ENCODE data around the gene PLSCR1.

Gene PLSCR1

GRCh38 chr3:146513386-146514051, 30.9 kb downstream of the PLSCR1 start:
- Histone ChIP-seq H3K27ac (ENCODE audit: low read depth, low read length, poor library complexity, severe bottlenecking) (no peak overlapping the region), H3K27me3 (ENCODE audit: insufficient read depth, low read length) (no peaks in the 10 kb centered on the region), H3K4me1 (ENCODE audit: insufficient read depth, low read length, severe bottlenecking) (no peaks in the 10 kb centered on the region), H3K4me2 (ENCODE audit: low read length) (no peak overlapping the region), H3K9me2 (ENCODE audit: low read depth, low read length) (no peaks in the 10 kb centered on the region), H3K9me3 (ENCODE audit: low read length) (no peaks in the 10 kb centered on the region), H3K4me3 (ENCODE audit: low read depth, low read length, poor library complexity, severe bottlenecking) (no peak overlapping the region), H2AFZ (ENCODE audit: low read length) (no peak overlapping the region), H3K36me3 (ENCODE audit: insufficient read depth, low read length) (no peaks in the 10 kb centered on the region), H4K20me1 (ENCODE audit: insufficient read depth, low read length) (no peaks in the 10 kb centered on the region), H3F3A (ENCODE audit: insufficient read depth, low read length) (no peaks in the 10 kb centered on the region), H3K9ac (ENCODE audit: low read length) (no peak overlapping the region), H3K79me2 (ENCODE audit: insufficient read depth, low read length) (no peaks in the 10 kb centered on the region)
- no peak for TF ChIP-seq CTCF (IDR thresholded peaks at IDR 0.05; ENCODE audit: low read length)
- TF ChIP-seq EZH2 (IDR thresholded peaks at IDR 0.05; ENCODE audit: borderline replicate concordance, low read length) = no peak

GRCh38 chr3:146511402-146512134, 32.8 kb downstream of the PLSCR1 start:
- Histone ChIP-seq H3F3A (ENCODE audit: insufficient read depth, low read length) (no peaks in the 10 kb centered on the region), H3K9ac (ENCODE audit: low read length) (no peak overlapping the region), H4K20me1 (ENCODE audit: insufficient read depth, low read length) (no peaks in the 10 kb centered on the region), H3K36me3 (ENCODE audit: insufficient read depth, low read length) (no peaks in the 10 kb centered on the region), H3K79me2 (ENCODE audit: insufficient read depth, low read length) (no peaks in the 10 kb centered on the region), H3K27me3 (ENCODE audit: insufficient read depth, low read length) (no peaks in the 10 kb centered on the region), H3K4me3 (ENCODE audit: low read depth, low read length, poor library complexity, severe bottlenecking) (no peak overlapping the region), H3K4me1 (ENCODE audit: insufficient read depth, low read length, severe bottlenecking) (no peaks in the 10 kb centered on the region), H2AFZ (ENCODE audit: low read length) (no peak overlapping the region), H3K9me3 (ENCODE audit: low read length) (no peaks in the 10 kb centered on the region), H3K9me2 (ENCODE audit: low read depth, low read length) (no peaks in the 10 kb centered on the region), H3K4me2 (ENCODE audit: low read length) (no peak overlapping the region), H3K27ac (ENCODE audit: low read depth, low read length, poor library complexity, severe bottlenecking) (no peak overlapping the region)
- no peak for TF ChIP-seq EZH2 (IDR thresholded peaks at IDR 0.05; ENCODE audit: borderline replicate concordance, low read length)
- TF ChIP-seq CTCF (IDR thresholded peaks at IDR 0.05; ENCODE audit: low read length) = no peak

- no peak overlapping the region for H3K4me3 ChIP-seq (ENCODE audit: low read depth, low read length, poor library complexity, severe bottlenecking)
- H3K36me3 ChIP-seq (ENCODE audit: insufficient read depth, low read length) = no peaks in the 10 kb centered on the region
- no peak for TF ChIP-seq EZH2 (IDR thresholded peaks at IDR 0.05; ENCODE audit: borderline replicate concordance, low read length)
- TF ChIP-seq CTCF (IDR thresholded peaks at IDR 0.05; ENCODE audit: low read length) = no peak
- no peak overlapping the region for H3K4me2 ChIP-seq (ENCODE audit: low read length)
- H3K27me3 ChIP-seq (ENCODE audit: insufficient read depth, low read length) = no peaks in the 10 kb centered on the region
- H2AFZ ChIP-seq (ENCODE audit: low read length) = no peak overlapping the region
- H3K9me3 ChIP-seq (ENCODE audit: low read length) = no peaks in the 10 kb centered on the region
- H3K9me2 ChIP-seq (ENCODE audit: low read depth, low read length) = no peaks in the 10 kb centered on the region
- no peaks in the 10 kb centered on the region for H4K20me1 ChIP-seq (ENCODE audit: insufficient read depth, low read length)
- H3K79me2 ChIP-seq (ENCODE audit: insufficient read depth, low read length) = no peaks in the 10 kb centered on the region
- H3K27ac ChIP-seq (ENCODE audit: low read depth, low read length, poor library complexity, severe bottlenecking) = no peak overlapping the region
- H3F3A ChIP-seq (ENCODE audit: insufficient read depth, low read length) = no peaks in the 10 kb centered on the region
- no peak overlapping the region for H3K9ac ChIP-seq (ENCODE audit: low read length)
- H3K4me1 ChIP-seq (ENCODE audit: insufficient read depth, low read length, severe bottlenecking) = no peaks in the 10 kb centered on the region
Measured at GRCh38 chr3:146507331-146508120, 36.9 kb downstream of the PLSCR1 start.
